C4-2B (cell line): ENCODE data around the gene GBP2.

Experiments
- CTCF ChIP-seq: fragments of 450-650 bp; conservative IDR thresholded peaks from 2 replicates; pipeline ENCODE4 v1.5.1; 2017; ENCODE audit warnings: mild to moderate bottlenecking
- ZFX ChIP-seq: fragments of 450-650 bp; IDR thresholded peaks from 2 replicates; pipeline ENCODE4 v1.6.1; 2017

- TF ChIP-seq CTCF (no peak), ZFX (no peak)
Measured at GRCh38 chr1:89133747-89134146, 7.8 kb upstream of the GBP2 start.
